GM23248 (cell line): ENCODE measurements around the gene RBMS1. TPM values are rescaled to one million over a fixed set of nuclear protein-coding genes. Genes with fewer than 3 reads are reported as not detected.

Experiments
- DNase-seq: peaks from one replicate; pipeline ENCODE4 v3.0.0-alpha.2; 2015
- H2AFZ ChIP-seq: fragments of 200-600 bp; sonication (generic); 2 replicates; pipeline ENCODE4 v1.6.1; 2016; ENCODE audit warnings: antibody characterized with exemption
- H3F3A ChIP-seq: fragments of 200-600 bp; sonication (generic); 2 replicates; pipeline ENCODE4 v1.6.1; 2016; ENCODE audit warnings: mild to moderate bottlenecking, antibody characterized with exemption, mixed run types; ENCODE audit not compliant: insufficient read depth
- H3K27ac ChIP-seq: fragments of 200-600 bp; sonication (generic); 2 replicates; pipeline ENCODE4 v1.5.1; 2016; ENCODE audit warnings: mild to moderate bottlenecking
- H3K27me3 ChIP-seq: fragments of 200-600 bp; sonication (generic); replicated peaks from 2 replicates; pipeline ENCODE4 v1.6.1; 2016; ENCODE audit warnings: mild to moderate bottlenecking; ENCODE audit not compliant: insufficient read depth
- H3K36me3 ChIP-seq: fragments of 200-600 bp; sonication (generic); 2 replicates; pipeline ENCODE4 v1.6.1; 2016; ENCODE audit warnings: low read depth, mild to moderate bottlenecking
- H3K4me1 ChIP-seq: fragments of 200-600 bp; sonication (generic); 2 replicates; pipeline ENCODE4 v1.6.1; 2016; ENCODE audit warnings: mild to moderate bottlenecking; ENCODE audit not compliant: insufficient read depth
- H3K4me2 ChIP-seq: fragments of 200-600 bp; sonication (generic); one replicate; pipeline ENCODE4 v1.6.1; 2016; ENCODE audit warnings: mild to moderate bottlenecking; ENCODE audit not compliant: unreplicated experiment
- H3K4me3 ChIP-seq: fragments of 200-600 bp; sonication (generic); 2 replicates; pipeline ENCODE4 v1.5.1; 2016; ENCODE audit warnings: mild to moderate bottlenecking
- H3K79me2 ChIP-seq: fragments of 200-600 bp; sonication (generic); 2 replicates; pipeline ENCODE4 v1.6.1; 2016; ENCODE audit warnings: mild to moderate bottlenecking; ENCODE audit not compliant: insufficient read depth
- H3K9ac ChIP-seq: fragments of 200-600 bp; sonication (generic); 2 replicates; pipeline ENCODE4 v1.6.1; 2016; ENCODE audit warnings: mild to moderate bottlenecking
- H3K9me2 ChIP-seq: fragments of 200-600 bp; sonication (generic); 2 replicates; pipeline ENCODE4 v1.6.1; 2016; ENCODE audit warnings: mixed run types, mild to moderate bottlenecking, moderate library complexity; ENCODE audit not compliant: insufficient read depth
- H3K9me3 ChIP-seq: fragments of 200-600 bp; sonication (generic); one replicate; pipeline ENCODE4 v1.6.1; 2017; ENCODE audit warnings: low read depth
- H4K20me1 ChIP-seq: fragments of 200-600 bp; sonication (generic); 2 replicates; pipeline ENCODE4 v1.6.0; 2016; ENCODE audit not compliant: insufficient read depth
- EZH2 ChIP-seq: fragments of 200-600 bp; sonication (generic); IDR thresholded peaks from 2 replicates; pipeline ENCODE4 v1.6.1; 2018; ENCODE audit warnings: antibody characterized with exemption, mild to moderate bottlenecking; ENCODE audit not compliant: insufficient read depth, poor library complexity, severe bottlenecking
- EZH2phosphoT487 ChIP-seq: fragments of 200-600 bp; sonication (generic); IDR thresholded peaks from 2 replicates; pipeline ENCODE4 v1.6.1; 2018; ENCODE audit warnings: antibody characterized with exemption, moderate library complexity, mild to moderate bottlenecking, low read depth; ENCODE audit not compliant: insufficient read depth
- WGBS, 2 experiments: methylation state at CpG; one replicate each; pipeline ENCODE4 v1.1.6; 2015 to 2017; ENCODE audit warnings: low lambda C conversion rate in 2 of 2, low coverage in 1 of 2; ENCODE audit errors: missing lambda C conversion rate in 2 of 2; 5-methylcytosine and 5-hydroxymethylcytosine counted together
- in situ Hi-C: fragments of 300-500 bp; cut with MboI; formaldehyde crosslinking; loops from 2 replicates; pipeline ENCODE4 v1.15.0; 2020
- polyA plus RNA-seq: library from polyadenylated mRNA; unstranded; fragments of >200 nt; fragmentation: Nextera tagmentation; extraction: Ambion mirVana; gene quantifications from 2 replicates; pipeline ENCODE4 v1.2.1, GENCODE V29; 2016
- total RNA-seq: library from RNA; depleted of rRNA; stranded (reverse); fragments of >200 nt; shearing (Covaris generic); gene quantifications from 2 replicates; pipeline ENCODE4 v1.2.3, GENCODE V29; 2014

Gene RBMS1
- total and polyA plus RNA-seq, 2 experiments from 2014 or later = 72.3 to 91.7 TPM

GRCh38 chr2:160356485-160356884 lies 137.1 kb downstream of the RBMS1 start:
- peaks cover 100% of the 10 kb centered on the region for H3K79me2 ChIP-seq
- H3K9me3 ChIP-seq = no peaks in the 10 kb centered on the region
- peaks cover 12% of the 10 kb centered on the region; the same call in 1 of the 2 replicates for H3K36me3 ChIP-seq
- peaks cover 88% of the 10 kb centered on the region for H3F3A ChIP-seq
- in situ Hi-C loops = no loop called here
- H3K4me2 ChIP-seq = peak overlapping the region; percentile 41
- H3K27ac ChIP-seq = peak overlapping the region; percentile 68
- H4K20me1 ChIP-seq = peaks cover 30% of the 10 kb centered on the region
- DNase-seq = no peak
- H3K27me3 ChIP-seq = no peaks in the 10 kb centered on the region
- peaks cover 77% of the 10 kb centered on the region for H3K4me1 ChIP-seq
- H3K4me3 ChIP-seq = no peak overlapping the region
- no peak overlapping the region for H2AFZ ChIP-seq
- no peak overlapping the region for H3K9ac ChIP-seq
- 56 to 68% methylated on average over 1 of the region's 1 CpG for WGBS, 2 experiments
- no peak for TF ChIP-seq EZH2
- TF ChIP-seq EZH2phosphoT487 = no peak
- H3K9me2 ChIP-seq = no peaks in the 10 kb centered on the region

- WGBS, 2 experiments = 93 to 97% methylated on average over 2 of the region's 2 CpGs
- in situ Hi-C loops = no loop called here
- Histone ChIP-seq H3K36me3 (peaks cover 12% of the 10 kb centered on the region; the same call in 1 of the 2 replicates), H4K20me1 (peaks cover 33% of the 10 kb centered on the region), H3K27me3 (no peaks in the 10 kb centered on the region), H3F3A (peaks cover 89% of the 10 kb centered on the region), H2AFZ (no peak overlapping the region), H3K4me2 (no peak overlapping the region), H3K9me3 (no peaks in the 10 kb centered on the region), H3K9me2 (no peaks in the 10 kb centered on the region), H3K27ac (0 out of 2 replicates have a peak overlapping the region, but pooled peaks have one; percentile 10), H3K4me1 (peaks cover 72% of the 10 kb centered on the region), H3K79me2 (peaks cover 100% of the 10 kb centered on the region), H3K9ac (no peak overlapping the region), H3K4me3 (no peak overlapping the region)
- DNase-seq = no peak
- TF ChIP-seq EZH2phosphoT487 (no peak), EZH2 (no peak)
These were observed 138.5 kb downstream of the RBMS1 start for GRCh38 chr2:160355080-160355479.

GRCh38 chr2:160354677-160355076 lies 138.9 kb downstream of the RBMS1 start:
- in situ Hi-C loops = no loop called here
- Histone ChIP-seq H3K4me3 (no peak overlapping the region), H3K9ac (no peak overlapping the region), H3K36me3 (peaks cover 12% of the 10 kb centered on the region; the same call in 1 of the 2 replicates), H3F3A (peaks cover 89% of the 10 kb centered on the region), H3K9me2 (no peaks in the 10 kb centered on the region), H4K20me1 (peaks cover 33% of the 10 kb centered on the region), H3K79me2 (peaks cover 100% of the 10 kb centered on the region), H3K9me3 (no peaks in the 10 kb centered on the region), H3K4me2 (no peak overlapping the region), H3K27me3 (no peaks in the 10 kb centered on the region), H3K27ac (0 out of 2 replicates have a peak overlapping the region, but pooled peaks have one; percentile 10), H3K4me1 (peaks cover 73% of the 10 kb centered on the region), H2AFZ (no peak overlapping the region)
- no peak for DNase-seq
- WGBS, 2 experiments = 85 to 87% methylated on average over 6 of the region's 6 CpGs
- TF ChIP-seq EZH2 (no peak), EZH2phosphoT487 (no peak)

- no peak overlapping the region for H3K4me3 ChIP-seq
- no peak overlapping the region for H2AFZ ChIP-seq
- no peak overlapping the region for H3K9ac ChIP-seq
- no peak for TF ChIP-seq EZH2
- no peak for TF ChIP-seq EZH2phosphoT487
- no peak overlapping the region for H3K4me2 ChIP-seq
- DNase-seq = no peak
- no peaks in the 10 kb centered on the region for H3K27me3 ChIP-seq
- peaks cover 73% of the 10 kb centered on the region for H3K4me1 ChIP-seq
- H3K9me2 ChIP-seq = no peaks in the 10 kb centered on the region
- peaks cover 12% of the 10 kb centered on the region; the same call in 1 of the 2 replicates for H3K36me3 ChIP-seq
- no peaks in the 10 kb centered on the region for H3K9me3 ChIP-seq
- H3K79me2 ChIP-seq = peaks cover 100% of the 10 kb centered on the region
- WGBS, 2 experiments = 89 to 92% methylated on average over 5 of the region's 5 CpGs
- H3K27ac ChIP-seq = 0 out of 2 replicates have a peak overlapping the region, but pooled peaks have one; percentile 54
- peaks cover 89% of the 10 kb centered on the region for H3F3A ChIP-seq
- peaks cover 33% of the 10 kb centered on the region for H4K20me1 ChIP-seq
- in situ Hi-C loops = no loop called here
These were observed 139.8 kb downstream of the RBMS1 start for GRCh38 chr2:160353813-160354212.

- Histone ChIP-seq H3K9me3 (no peaks in the 10 kb centered on the region), H4K20me1 (peaks cover 38% of the 10 kb centered on the region), H3K4me1 (peaks cover 73% of the 10 kb centered on the region), H3K36me3 (peaks cover 14% of the 10 kb centered on the region; the same call in 1 of the 2 replicates), H2AFZ (no peak overlapping the region), H3K4me2 (no peak overlapping the region), H3F3A (peaks cover 89% of the 10 kb centered on the region), H3K9me2 (no peaks in the 10 kb centered on the region), H3K9ac (no peak overlapping the region), H3K4me3 (no peak overlapping the region), H3K27ac (peak overlapping the region; percentile 54), H3K27me3 (no peaks in the 10 kb centered on the region), H3K79me2 (peaks cover 100% of the 10 kb centered on the region)
- no peak for TF ChIP-seq EZH2
- TF ChIP-seq EZH2phosphoT487 = no peak
- in situ Hi-C loops = no loop called here
- 55 to 57% methylated on average over 1 of the region's 1 CpG for WGBS, 2 experiments
- DNase-seq = no peak
These were observed 140.4 kb downstream of the RBMS1 start for GRCh38 chr2:160353166-160353565.
